ENCODE results near the gene SNAI3.

Gene SNAI3

DNA sequence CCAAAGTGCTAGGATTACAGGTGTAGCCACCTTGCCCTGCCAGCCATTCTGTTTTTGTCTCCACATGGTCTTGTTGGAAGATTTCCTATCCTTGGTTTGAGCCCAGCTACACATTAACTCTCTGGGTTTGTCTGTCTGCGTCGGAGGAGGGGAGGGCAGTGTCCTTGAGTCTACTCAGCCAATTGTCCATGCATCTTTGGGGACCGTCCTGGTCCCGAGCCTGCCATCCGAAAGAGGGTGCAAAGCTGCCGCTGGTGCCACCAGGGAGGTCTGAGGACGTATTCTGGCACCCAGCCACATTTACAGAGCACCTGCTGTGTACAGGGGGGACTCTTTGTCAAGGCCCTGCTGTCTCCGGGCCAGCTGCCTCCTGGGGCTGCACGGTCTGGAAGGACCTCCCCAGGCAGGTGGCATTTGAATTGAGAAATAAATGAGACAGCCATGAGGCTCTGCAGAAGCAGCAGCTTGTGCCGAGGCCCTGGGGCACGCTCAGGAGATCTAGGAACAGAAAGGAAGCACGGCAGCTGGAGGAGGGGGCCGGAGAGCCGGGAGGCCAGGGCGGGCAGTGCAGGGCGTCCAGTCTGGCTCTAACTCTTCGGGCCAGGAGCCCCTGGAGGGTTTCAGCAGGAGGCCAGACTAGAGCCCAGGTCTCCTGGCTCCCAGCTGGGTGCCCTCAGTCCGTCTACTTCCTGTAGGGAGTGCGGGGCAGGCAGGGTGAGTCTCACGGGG, 36.9 kb downstream of the SNAI3 start:
- peak; percentile 41 for DNase-seq

DNA sequence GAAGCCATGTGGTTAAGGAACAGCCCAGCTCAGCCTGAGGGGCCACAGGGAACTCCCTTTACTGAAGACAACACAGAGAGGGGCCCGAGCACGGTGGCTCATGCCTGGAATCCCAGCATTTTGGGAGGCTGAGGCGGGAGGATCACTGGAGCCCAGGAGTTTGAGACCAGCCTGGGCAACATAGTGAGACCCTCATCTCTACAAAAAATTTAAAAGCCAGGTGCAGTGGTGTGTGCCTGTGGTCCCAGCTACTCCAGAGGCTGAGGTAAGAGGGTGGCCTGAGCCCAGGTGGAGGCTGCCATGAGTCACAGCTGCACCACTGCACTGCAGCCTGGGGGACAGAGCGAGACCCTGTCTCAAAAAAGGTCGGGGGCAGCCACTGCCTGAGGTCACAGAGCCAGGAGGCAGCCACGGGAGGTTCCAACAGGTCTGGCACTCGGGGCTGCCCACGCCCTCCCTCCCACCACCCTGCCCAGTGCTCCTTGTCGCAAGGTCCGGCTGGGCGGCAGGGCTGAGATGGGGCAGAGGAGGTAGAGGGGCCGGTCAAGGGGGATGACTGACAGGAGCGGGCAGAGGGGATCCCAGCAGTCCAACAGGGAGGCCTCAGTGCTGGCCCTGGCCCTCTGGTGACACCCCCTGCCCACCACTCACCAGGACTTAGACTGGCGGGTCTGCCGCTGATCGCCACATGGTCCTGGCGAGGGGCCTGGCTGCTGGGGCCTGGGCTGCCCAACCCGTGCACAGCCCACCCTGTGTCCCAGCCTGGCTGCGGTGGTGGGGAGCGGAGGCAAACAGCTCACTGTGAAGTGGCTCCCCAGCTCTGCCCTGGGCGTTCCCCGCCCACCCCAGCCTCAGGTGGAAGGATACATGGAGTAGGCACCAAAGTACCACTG, 38.9 kb downstream of the SNAI3 start:
- DNase-seq, result no peak

DNA sequence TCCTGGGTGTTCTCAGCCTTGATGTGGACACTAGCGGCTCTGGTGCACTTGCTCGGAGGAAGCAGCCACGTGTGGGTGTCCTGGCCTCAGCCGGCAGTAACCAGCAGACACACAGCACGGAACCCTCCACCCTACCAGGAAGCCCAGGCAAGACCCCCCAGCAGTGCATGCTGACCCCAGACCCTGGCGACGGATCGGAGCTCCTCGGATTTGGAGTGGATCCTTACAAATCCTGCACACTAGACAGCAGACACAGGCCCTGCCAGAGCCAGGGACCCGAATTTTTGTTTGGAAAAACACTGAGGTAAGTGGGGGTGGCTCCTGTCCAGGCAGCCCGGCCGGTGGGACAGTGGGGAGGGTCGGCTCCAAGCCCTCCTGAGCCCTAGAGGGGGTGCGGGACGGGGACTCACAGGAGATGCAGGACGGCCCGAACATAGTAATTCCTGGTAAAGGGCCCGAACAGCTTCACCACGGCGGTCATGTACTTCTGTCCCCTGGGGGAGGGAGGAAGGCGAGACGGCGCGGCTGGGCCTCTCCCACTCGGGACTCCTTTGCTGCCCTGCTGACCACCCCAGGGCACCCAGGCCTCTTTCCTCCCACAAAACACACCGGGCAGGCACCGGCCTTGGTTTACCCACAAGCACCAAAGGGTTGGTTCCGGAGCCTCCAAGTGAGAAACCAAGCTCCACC, 39.8 kb downstream of the SNAI3 start:
- DNase-seq, result no peak

GRCh38 chr16:88645941-88646340, 40.4 kb downstream of the SNAI3 start:
- no peak for DNase-seq

GRCh38 chr16:88645455-88645854, 40.9 kb downstream of the SNAI3 start:
- no peak for DNase-seq

DNA sequence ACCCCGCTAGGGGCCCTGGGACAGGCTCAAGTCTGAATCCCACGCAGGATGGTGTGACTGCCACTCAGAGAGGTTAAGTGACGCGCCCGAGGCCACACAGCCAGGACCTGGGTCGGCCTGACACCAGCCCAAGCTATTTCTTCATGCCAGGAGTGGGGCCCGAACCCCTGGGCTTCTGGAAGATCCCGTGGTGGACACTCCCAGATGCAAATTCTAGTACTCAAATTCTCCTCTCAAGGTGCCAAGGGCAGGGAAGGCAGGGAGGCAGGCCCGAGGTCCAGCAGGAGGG, 42.7 kb downstream of the SNAI3 start:
- no peak for DNase-seq

- DNase-seq, result no peak
Observed at GRCh38 chr16:88642881-88643643, 43.2 kb downstream of the SNAI3 start.

- no peak for DNase-seq
Observed at GRCh38 chr16:88640498-88641247, 45.6 kb downstream of the SNAI3 start.

- no peak for DNase-seq
Observed at GRCh38 chr16:88640039-88640495, 46.2 kb downstream of the SNAI3 start.

DNA sequence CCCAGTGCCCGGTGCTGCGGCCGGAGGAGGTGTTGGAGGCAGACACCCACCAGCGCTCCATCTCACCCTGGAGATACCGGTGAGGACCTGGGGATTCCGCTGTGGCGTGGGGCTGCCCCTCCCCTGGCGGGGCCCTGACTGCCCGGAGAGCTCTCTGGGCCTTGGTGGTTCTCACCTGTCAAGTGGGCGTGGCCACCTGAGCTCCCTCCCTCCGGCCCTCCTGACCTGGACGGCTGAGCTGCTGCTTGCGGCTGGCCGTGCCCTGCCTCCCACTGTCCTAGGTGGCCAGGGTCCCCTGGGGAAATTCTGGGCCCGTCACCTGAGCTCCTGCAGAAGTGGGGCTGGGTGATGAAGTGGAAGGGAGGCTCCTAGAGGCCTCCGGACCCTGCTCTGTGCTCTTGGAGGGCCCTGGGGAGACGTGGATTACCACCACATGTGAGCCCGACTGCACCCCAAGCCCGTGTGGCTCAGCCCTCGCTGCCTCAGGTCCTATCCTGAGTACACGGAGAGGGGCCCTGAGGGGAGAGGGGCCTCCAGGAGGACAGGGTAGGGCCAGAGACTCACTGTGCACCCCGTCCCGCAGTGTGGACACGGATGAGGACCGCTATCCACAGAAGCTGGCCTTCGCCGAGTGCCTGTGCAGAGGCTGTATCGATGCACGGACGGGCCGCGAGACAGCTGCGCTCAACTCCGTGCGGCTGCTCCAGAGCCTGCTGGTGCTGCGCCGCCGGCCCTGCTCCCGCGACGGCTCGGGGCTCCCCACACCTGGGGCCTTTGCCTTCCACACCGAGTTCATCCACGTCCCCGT, 46.9 kb downstream of the SNAI3 start:
- DNase-seq, result no peak

- DNase-seq, result no peak
Observed at GRCh38 chr16:88638323-88639230, 47.7 kb downstream of the SNAI3 start, which contains the start of gene IL17C. IL17C (plus strand) TSS chr16:88638572; CDS start chr16:88638642, 70 bp downstream.

DNA sequence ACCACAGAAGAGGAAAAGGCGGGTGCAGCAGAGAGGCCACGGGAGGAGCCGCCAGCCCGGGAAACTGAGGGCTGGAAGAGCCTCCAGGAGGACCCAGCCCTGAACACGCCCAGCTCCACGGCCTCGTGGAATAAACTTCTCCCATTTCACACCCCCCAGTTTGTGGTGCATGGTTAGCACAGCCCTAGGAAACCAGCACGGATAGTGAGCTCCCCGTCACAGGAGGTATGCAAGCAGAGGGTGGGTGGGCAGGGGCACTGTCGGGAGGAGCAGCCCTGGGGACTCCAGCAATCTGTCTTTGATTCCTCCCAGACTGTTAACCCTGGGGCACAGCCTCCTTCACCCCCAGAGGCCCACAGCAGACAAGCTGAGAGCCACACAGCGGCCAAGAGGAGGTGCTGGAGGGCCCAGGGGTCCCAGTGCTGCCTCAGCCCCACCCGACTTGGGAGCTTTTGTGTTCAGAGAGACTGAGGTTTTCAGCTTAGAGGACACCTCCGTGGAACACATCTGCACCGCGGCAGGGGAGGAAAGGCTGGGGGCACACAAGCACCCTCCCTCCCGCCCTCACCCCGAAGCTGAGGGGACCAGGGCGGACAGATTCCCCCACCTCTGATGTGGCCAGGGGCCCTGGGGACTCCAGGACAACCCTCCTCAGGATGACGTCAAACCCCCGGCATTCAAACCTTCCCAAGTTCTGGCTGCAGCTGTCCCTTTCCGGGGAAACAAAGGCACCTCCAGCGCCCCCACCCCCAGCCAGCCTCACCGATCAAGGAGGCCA, 49.6 kb downstream of the SNAI3 start:
- DNase-seq, result no peak

DNA sequence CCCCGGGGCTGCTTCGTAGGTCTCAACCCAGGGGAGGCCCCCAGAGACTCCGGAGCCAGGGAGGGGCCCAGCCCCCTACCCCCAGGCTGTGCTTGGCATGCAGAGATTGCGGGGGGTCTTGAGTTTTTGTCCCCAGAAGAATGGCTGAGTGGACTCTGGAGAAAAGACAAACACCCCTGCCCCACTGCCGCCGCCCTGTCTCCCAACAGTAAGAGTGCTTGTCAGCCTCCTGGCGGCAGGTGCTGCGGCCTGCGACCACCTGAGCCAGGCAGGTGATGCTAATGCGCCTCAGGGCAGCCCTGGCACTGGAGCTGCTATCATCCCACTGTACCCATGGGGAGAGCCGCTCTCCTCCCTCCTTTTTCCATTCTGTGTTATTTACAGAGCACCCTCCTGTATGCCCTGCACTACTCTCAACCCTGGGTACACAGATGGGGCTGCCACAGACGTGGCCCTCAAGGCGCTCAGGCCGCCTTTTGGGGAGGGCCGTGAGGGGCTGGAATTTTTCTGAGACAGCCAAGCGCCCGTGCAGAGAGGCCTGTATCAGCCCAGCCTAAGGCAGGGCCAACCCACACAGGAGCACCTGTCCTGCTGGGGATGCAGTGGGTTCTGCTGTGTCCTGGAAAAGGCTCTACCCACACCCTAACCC, 50.5 kb downstream of the SNAI3 start:
- DNase-seq, result no peak

DNA sequence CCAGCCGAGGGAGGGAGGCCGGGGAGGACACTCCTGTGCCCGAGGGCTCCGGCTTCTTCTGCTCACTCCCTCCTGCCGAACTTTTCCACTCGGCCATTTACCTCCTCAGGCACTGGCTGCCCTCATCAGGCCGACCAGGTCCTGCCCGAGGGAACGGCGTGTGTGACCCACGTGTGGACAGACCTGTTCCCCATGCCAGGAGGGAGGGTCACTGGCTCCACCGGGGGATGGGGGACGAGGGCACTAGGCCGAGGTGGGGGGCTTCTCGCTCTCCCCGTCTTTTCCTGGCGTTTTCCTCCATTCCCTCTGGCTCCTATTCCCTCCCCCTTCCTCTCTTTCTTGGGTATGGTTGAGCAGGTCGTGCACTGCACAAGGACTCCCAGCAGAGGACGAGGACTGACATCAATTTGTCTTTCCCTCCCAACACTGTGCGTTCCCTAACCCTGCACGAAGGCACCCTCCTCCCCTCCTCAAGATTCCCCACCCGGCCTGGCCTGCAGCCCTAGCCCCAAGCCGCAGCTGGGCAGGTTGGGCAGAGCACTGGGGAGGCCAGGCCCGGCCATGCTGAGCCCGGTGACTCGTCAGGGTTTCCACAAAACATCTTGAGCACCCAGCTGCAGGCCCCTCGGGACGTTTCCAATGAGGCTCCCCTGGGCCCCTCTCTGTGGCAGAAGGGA, 51.2 kb downstream of the SNAI3 start:
- DNase-seq, result no peak

GRCh38 chr16:88634141-88634993, 51.9 kb downstream of the SNAI3 start:
- no peak for DNase-seq

GRCh38 chr16:88633684-88634140, 52.6 kb downstream of the SNAI3 start:
- no peak for DNase-seq

- DNase-seq, result no peak
Observed at GRCh38 chr16:88632587-88632930, 53.7 kb downstream of the SNAI3 start.
